Measurements from ENCODE around the gene SRPK2. TPM values are rescaled to one million over a fixed set of nuclear protein-coding genes. Genes with fewer than 3 reads are reported as not detected.

Gene SRPK2
- total and polyA plus RNA-seq, 9 donors: 15.2 to 50.0 (median 37.8) TPM

DNA sequence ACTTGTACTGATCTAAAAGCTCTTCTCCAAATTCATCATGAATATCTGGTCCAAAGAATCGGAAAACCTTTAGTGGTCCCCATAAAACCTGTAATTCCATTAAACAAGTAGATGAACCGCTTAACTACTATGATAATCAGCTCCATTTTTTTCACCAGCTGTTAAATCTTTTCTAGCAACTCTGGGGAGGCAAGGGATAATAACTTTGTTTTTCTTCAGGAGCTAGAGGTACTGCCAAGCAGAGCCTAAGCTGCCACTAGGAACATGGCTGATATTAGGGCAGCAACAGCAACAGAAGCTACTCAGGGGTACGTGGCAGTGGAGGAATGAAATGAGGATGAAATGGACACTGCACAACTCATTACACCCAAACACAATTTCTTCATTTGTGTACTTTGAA, 138.0 kb downstream of the SRPK2 start:
- Histone ChIP-seq H3K9me3 (no peaks in the 10 kb centered on the region), H3K4me3 (no peak overlapping the region), H3K4me1 (ENCODE audit: insufficient read depth) (peaks cover 1% of the 10 kb centered on the region), H3K27ac (no peak overlapping the region), H3K27me3 (no peaks in the 10 kb centered on the region), H3K36me3 (no peaks in the 10 kb centered on the region)
- intact Hi-C loops (cut with DNase I): no loop called here
- DNase-seq: no peak
- 79 to 88% (median 86%) methylated on average over 3 of the region's 3 CpGs for WGBS, 3 donors
- TF ChIP-seq, protein P1, sequence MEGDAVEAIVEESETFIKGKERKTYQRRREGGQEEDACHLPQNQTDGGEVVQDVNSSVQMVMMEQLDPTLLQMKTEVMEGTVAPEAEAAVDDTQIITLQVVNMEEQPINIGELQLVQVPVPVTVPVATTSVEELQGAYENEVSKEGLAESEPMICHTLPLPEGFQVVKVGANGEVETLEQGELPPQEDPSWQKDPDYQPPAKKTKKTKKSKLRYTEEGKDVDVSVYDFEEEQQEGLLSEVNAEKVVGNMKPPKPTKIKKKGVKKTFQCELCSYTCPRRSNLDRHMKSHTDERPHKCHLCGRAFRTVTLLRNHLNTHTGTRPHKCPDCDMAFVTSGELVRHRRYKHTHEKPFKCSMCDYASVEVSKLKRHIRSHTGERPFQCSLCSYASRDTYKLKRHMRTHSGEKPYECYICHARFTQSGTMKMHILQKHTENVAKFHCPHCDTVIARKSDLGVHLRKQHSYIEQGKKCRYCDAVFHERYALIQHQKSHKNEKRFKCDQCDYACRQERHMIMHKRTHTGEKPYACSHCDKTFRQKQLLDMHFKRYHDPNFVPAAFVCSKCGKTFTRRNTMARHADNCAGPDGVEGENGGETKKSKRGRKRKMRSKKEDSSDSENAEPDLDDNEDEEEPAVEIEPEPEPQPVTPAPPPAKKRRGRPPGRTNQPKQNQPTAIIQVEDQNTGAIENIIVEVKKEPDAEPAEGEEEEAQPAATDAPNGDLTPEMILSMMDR (IDR thresholded peaks at IDR 0.05): no peak
- TF ChIP-seq POLR2A (IDR thresholded peaks at IDR 0.05): no peak
- TF ChIP-seq EP300 (IDR thresholded peaks at IDR 0.05): no peak

DNA sequence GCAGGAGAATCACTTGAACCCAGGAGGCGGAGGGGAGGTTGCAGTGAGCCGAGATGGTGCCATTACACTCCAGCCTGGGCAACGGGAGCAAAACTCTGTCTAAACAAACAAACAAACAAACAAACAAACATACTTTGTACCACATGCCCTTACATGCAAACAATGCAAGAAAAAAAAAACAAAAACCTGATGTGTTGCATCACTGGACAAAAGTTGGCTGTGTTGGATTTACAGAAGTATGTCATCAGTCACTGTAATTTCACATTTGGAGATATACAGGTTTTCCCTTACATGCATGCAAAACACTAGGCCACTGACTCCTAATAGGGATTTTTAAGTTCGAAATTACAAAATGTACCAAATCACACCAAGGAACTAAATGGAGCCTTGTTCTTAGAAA, 138.5 kb downstream of the SRPK2 start:
- Histone ChIP-seq H3K4me3 (no peak overlapping the region), H3K27me3 (no peaks in the 10 kb centered on the region), H3K27ac (no peak overlapping the region), H3K4me1 (ENCODE audit: insufficient read depth) (peaks cover 1% of the 10 kb centered on the region), H3K36me3 (no peaks in the 10 kb centered on the region), H3K9me3 (no peaks in the 10 kb centered on the region)
- intact Hi-C loops (cut with DNase I): no loop called here
- TF ChIP-seq EP300 (IDR thresholded peaks at IDR 0.05): no peak
- TF ChIP-seq, protein P1 (IDR thresholded peaks at IDR 0.05): no peak
- no peak for TF ChIP-seq POLR2A (IDR thresholded peaks at IDR 0.05)
- WGBS, 3 donors: 91 to 96% (median 94%) methylated on average over 4 of the region's 4 CpGs
- no peak for DNase-seq

DNA sequence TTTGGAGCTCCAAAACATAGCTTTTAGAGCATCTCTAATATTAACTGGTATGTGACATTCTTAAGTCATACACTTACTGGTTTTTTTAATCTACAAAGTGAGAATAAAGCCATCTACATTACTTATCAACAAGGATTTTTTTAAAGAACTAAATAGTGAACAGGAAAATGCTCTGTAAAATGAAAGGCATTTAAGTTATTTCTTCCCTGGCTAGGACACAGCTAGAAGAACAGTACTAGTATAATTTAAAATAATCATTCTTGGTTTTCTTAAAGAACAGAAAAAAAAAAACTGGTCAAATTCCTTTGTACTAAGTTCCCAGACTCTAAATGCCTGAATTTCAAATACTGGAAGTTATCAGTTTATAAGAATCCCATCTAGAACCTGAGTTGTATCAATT, 139.5 kb downstream of the SRPK2 start:
- H3K36me3 ChIP-seq: no peaks in the 10 kb centered on the region
- H3K27me3 ChIP-seq: no peaks in the 10 kb centered on the region
- TF ChIP-seq, protein P1 (IDR thresholded peaks at IDR 0.05): no peak
- TF ChIP-seq EP300 (IDR thresholded peaks at IDR 0.05) (no peak), POLR2A (IDR thresholded peaks at IDR 0.05) (no peak)
- intact Hi-C loops (cut with DNase I): no loop called here
- H3K4me1 ChIP-seq (ENCODE audit: insufficient read depth): peaks cover 6% of the 10 kb centered on the region
- H3K9me3 ChIP-seq: no peaks in the 10 kb centered on the region
- H3K27ac ChIP-seq: no peak overlapping the region
- no peak overlapping the region for H3K4me3 ChIP-seq
- no peak for DNase-seq

DNA sequence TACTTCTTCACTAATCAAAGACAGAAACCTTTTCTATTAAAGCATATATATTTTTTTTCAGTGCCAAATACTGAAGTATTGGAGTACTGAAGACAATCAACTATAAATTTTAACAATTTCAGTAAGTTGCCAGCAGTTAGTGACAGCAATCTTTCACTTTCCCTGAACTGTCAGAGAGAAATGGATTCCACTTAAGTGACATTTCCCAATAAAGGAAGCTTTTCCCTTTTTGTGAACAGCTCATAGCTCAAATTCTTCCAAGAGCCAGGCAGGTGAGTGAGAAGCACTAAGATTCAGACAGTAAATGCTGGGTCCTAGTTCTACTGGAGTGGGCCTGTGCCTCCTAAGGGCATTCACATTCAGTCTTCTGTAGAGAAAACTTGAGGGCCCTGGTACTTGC, 142.0 kb downstream of the SRPK2 start:
- H3K9me3 ChIP-seq: no peaks in the 10 kb centered on the region
- TF ChIP-seq EP300 (IDR thresholded peaks at IDR 0.05) (no peak), POLR2A (IDR thresholded peaks at IDR 0.05) (no peak)
- TF ChIP-seq, protein P1 (IDR thresholded peaks at IDR 0.05): no peak
- H3K36me3 ChIP-seq: no peaks in the 10 kb centered on the region
- H3K27me3 ChIP-seq: no peaks in the 10 kb centered on the region
- H3K4me1 ChIP-seq (ENCODE audit: insufficient read depth): peaks cover 10% of the 10 kb centered on the region
- no peak for DNase-seq
- H3K27ac ChIP-seq: peak overlapping the region in 1 of 2 donors; percentile 53
- H3K4me3 ChIP-seq: no peak overlapping the region
- intact Hi-C loops (cut with DNase I): no loop called here

DNA sequence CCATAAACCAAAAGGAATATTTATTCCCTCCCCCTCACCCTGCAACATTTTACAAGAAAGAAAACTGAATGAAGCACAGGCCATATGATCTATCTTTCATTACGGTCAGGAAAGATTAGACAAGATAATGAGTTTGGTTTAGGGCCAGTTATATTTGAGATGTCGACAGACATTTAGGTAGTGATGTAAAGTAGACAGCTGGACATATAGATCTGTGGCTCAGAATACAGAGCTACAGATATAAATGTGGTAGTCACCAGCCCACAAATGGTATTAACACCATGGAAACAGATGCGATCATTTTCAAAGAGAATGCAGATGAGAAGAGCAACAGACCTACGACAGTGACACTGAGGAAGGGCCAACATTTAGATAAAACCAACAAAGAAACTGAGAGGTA, 142.5 kb downstream of the SRPK2 start:
- no peaks in the 10 kb centered on the region for H3K36me3 ChIP-seq
- peak overlapping the region in 1 of 2 donors; percentile 53 for H3K27ac ChIP-seq
- TF ChIP-seq EP300 (IDR thresholded peaks at IDR 0.05) (no peak), POLR2A (IDR thresholded peaks at IDR 0.05) (no peak)
- TF ChIP-seq, protein P1 (IDR thresholded peaks at IDR 0.05): no peak
- H3K9me3 ChIP-seq: no peaks in the 10 kb centered on the region
- DNase-seq: no peak
- intact Hi-C loops (cut with DNase I): no loop called here
- 63 to 78% (median 68%) methylated on average over 4 of the region's 4 CpGs for WGBS, 3 donors
- no peaks in the 10 kb centered on the region for H3K27me3 ChIP-seq
- H3K4me1 ChIP-seq (ENCODE audit: insufficient read depth): peaks cover 10% of the 10 kb centered on the region
- no peak overlapping the region for H3K4me3 ChIP-seq

Data from ovary (tissue), 9 donors.